SK-N-SH treated with all-trans-retinoic acid at 6 μM for 48 hours (cell line): ENCODE data around the gene RXRG.

Experiments used
- ATAC-seq: fragments of 200-7000 bp; cut with Tn5 transposase; 3 replicates; pipeline ENCODE4 v1.9.1; 2020; ENCODE audit warnings: mild to moderate bottlenecking, moderate library complexity
- ARNTL ChIP-seq: fragments of 450-650 bp; formaldehyde crosslinking; IDR thresholded peaks from 2 replicates; pipeline ENCODE4 v1.5.0; 2020; ENCODE audit warnings: low read depth, mild to moderate bottlenecking, moderate library complexity, borderline replicate concordance
- BACH2 ChIP-seq: fragments of 250-450 bp; sonication (Bioruptor Pico); IDR thresholded peaks from 2 replicates; pipeline ENCODE4 v1.9.0; 2021; ENCODE audit warnings: mild to moderate bottlenecking, borderline replicate concordance
- CSDC2 ChIP-seq: fragments of 250-450 bp; sonication (Bioruptor Pico); IDR thresholded peaks from 2 replicates; pipeline ENCODE4 v1.5.0; 2020; ENCODE audit warnings: mild to moderate bottlenecking, moderate library complexity
- ESRRG ChIP-seq: fragments of 250-450 bp; sonication (Bioruptor Pico); IDR thresholded peaks from 2 replicates; pipeline ENCODE4 v1.6.1; 2021; ENCODE audit warnings: mild to moderate bottlenecking
- GLIS3 ChIP-seq: fragments of 250-450 bp; sonication (Bioruptor Pico); IDR thresholded peaks from 2 replicates; pipeline ENCODE4 v1.5.0; 2020; ENCODE audit warnings: mild to moderate bottlenecking, moderate library complexity
- ISL1 ChIP-seq: fragments of 250-450 bp; sonication (Bioruptor Pico); IDR thresholded peaks from 2 replicates; pipeline ENCODE4 v2.1.2; 2022; ENCODE audit warnings: mild to moderate bottlenecking, moderate library complexity
- OSR1 ChIP-seq: fragments of 250-450 bp; sonication (Bioruptor Pico); IDR thresholded peaks from 2 replicates; pipeline ENCODE4 v1.8.0; 2022; ENCODE audit warnings: moderate library complexity, mild to moderate bottlenecking, inconsistent platforms
- PPARA ChIP-seq: fragments of 250-450 bp; sonication (Bioruptor Pico); IDR thresholded peaks from 2 replicates; pipeline ENCODE4 v1.5.0; 2020; ENCODE audit warnings: mild to moderate bottlenecking, borderline replicate concordance
- RARB ChIP-seq: fragments of 250-450 bp; sonication (Bioruptor Pico); IDR thresholded peaks from 2 replicates; pipeline ENCODE4 v1.8.0; 2021; ENCODE audit warnings: mild to moderate bottlenecking, moderate library complexity
- SNAI2 ChIP-seq: fragments of 250-450 bp; sonication (Bioruptor Pico); IDR thresholded peaks from 2 replicates; pipeline ENCODE4 v1.5.0; 2020; ENCODE audit warnings: mild to moderate bottlenecking, moderate library complexity
- TCF4 ChIP-seq: fragments of 250-450 bp; sonication (Bioruptor Pico); IDR thresholded peaks from 2 replicates; pipeline ENCODE4 v1.8.0; 2021; ENCODE audit warnings: mild to moderate bottlenecking, moderate library complexity, borderline replicate concordance
- TOX ChIP-seq: fragments of 250-450 bp; sonication (Bioruptor Pico); IDR thresholded peaks from 2 replicates; pipeline ENCODE4 v1.8.0; 2021; ENCODE audit warnings: mild to moderate bottlenecking, moderate library complexity, borderline replicate concordance
- ZC3H10 ChIP-seq: fragments of 250-450 bp; sonication (Bioruptor Pico); IDR thresholded peaks from 2 replicates; pipeline ENCODE4 v1.5.1; 2021; ENCODE audit warnings: mild to moderate bottlenecking, moderate library complexity
- ZFP3 ChIP-seq: fragments of 250-450 bp; sonication (Bioruptor Pico); IDR thresholded peaks from 2 replicates; pipeline ENCODE4 v1.5.0; 2020; ENCODE audit warnings: mild to moderate bottlenecking, moderate library complexity
- ZFP30 ChIP-seq: fragments of 450-650 bp; formaldehyde crosslinking; IDR thresholded peaks from 2 replicates; pipeline ENCODE4 v1.5.0; 2022; ENCODE audit warnings: mild to moderate bottlenecking, moderate library complexity
- ZNF565 ChIP-seq: fragments of 450-650 bp; formaldehyde crosslinking; conservative IDR thresholded peaks from 2 replicates; pipeline ENCODE4 v1.5.0; 2020; ENCODE audit warnings: low read depth, mild to moderate bottlenecking, moderate library complexity
- ZNF70 ChIP-seq: fragments of 450-650 bp; formaldehyde crosslinking; IDR thresholded peaks from 2 replicates; pipeline ENCODE4 v1.5.0; 2020; ENCODE audit warnings: mild to moderate bottlenecking, moderate library complexity
- ZNF8 ChIP-seq: fragments of 450-650 bp; formaldehyde crosslinking; IDR thresholded peaks from 2 replicates; pipeline ENCODE4 v1.5.0; 2020; ENCODE audit warnings: mild to moderate bottlenecking, moderate library complexity
- TF ChIP-seq, protein P1 (sequence below): fragments of 250-450 bp; sonication (Bioruptor Pico); IDR thresholded peaks from 2 replicates; pipeline ENCODE4 v1.5.1; 2020; ENCODE audit warnings: low read depth, mild to moderate bottlenecking, moderate library complexity
- TF ChIP-seq, protein P2 (sequence below): fragments of 250-450 bp; sonication (Bioruptor Pico); IDR thresholded peaks from 2 replicates; pipeline ENCODE4 v1.8.0; 2021; ENCODE audit warnings: low read depth, mild to moderate bottlenecking, moderate library complexity, borderline replicate concordance
- TF ChIP-seq, protein P3 (sequence below): fragments of 250-450 bp; sonication (Bioruptor Pico); IDR thresholded peaks from 2 replicates; pipeline ENCODE4 v1.5.1; 2021; ENCODE audit warnings: mild to moderate bottlenecking, moderate library complexity
- TF ChIP-seq, protein P4 (sequence below): fragments of 250-450 bp; sonication (Bioruptor Pico); IDR thresholded peaks from 2 replicates; pipeline ENCODE4 v1.5.0; 2020; ENCODE audit warnings: mild to moderate bottlenecking, moderate library complexity
- TF ChIP-seq, protein P5 (sequence below): fragments of 250-450 bp; sonication (Bioruptor Pico); IDR thresholded peaks from 2 replicates; pipeline ENCODE4 v1.8.0; 2020; ENCODE audit warnings: mild to moderate bottlenecking, moderate library complexity, borderline replicate concordance

The RXRG gene

DNA sequence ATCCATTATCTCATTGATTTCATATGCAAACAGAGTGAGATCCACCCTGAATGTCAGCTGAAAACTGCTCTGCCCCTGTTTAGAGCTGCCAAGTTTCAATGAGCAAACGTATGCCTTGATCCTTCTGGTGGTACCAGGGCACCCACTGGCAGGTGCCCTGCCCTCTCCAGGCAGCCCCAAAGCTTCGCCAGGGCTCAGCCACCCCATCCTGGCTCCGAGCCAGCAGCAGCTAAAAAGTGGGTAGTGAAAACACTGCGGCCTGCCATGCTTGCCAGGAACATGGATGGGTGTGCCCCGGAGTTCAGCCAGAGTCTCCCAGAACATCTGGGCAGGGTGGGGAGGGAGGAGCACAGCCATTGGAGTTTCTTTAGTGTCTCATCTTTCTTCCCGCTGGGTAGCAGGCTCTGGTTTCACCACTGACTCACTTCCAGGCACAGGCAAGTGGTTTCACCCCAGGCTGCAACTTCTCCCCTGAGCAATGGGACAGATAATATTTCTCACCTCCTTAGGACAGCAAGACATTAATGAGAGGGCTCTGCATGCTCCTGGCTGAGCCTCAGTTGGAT is 80.3 kb downstream of the RXRG start:
- TF ChIP-seq ESRRG (CRISPR knock-in tag) (no peak), ISL1 (CRISPR knock-in tag) (no peak), RARB (CRISPR knock-in tag) (no peak), ARNTL (CRISPR knock-in tag) (no peak), SNAI2 (CRISPR knock-in tag) (no peak), ZC3H10 (no peak), PPARA (CRISPR knock-in tag) (no peak), ZNF8 (no peak), ZNF70 (CRISPR knock-in tag) (no peak), CSDC2 (no peak), TCF4 (CRISPR knock-in tag) (no peak), ZFP30 (CRISPR knock-in tag) (no peak), ZNF565 (CRISPR knock-in tag) (no peak)
- TF ChIP-seq, protein P1, sequence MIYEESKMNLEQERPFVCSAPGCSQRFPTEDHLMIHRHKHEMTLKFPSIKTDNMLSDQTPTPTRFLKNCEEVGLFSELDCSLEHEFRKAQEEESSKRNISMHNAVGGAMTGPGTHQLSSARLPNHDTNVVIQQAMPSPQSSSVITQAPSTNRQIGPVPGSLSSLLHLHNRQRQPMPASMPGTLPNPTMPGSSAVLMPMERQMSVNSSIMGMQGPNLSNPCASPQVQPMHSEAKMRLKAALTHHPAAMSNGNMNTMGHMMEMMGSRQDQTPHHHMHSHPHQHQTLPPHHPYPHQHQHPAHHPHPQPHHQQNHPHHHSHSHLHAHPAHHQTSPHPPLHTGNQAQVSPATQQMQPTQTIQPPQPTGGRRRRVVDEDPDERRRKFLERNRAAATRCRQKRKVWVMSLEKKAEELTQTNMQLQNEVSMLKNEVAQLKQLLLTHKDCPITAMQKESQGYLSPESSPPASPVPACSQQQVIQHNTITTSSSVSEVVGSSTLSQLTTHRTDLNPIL (CRISPR knock-in tag), result no peak
- TF ChIP-seq, protein P2, sequence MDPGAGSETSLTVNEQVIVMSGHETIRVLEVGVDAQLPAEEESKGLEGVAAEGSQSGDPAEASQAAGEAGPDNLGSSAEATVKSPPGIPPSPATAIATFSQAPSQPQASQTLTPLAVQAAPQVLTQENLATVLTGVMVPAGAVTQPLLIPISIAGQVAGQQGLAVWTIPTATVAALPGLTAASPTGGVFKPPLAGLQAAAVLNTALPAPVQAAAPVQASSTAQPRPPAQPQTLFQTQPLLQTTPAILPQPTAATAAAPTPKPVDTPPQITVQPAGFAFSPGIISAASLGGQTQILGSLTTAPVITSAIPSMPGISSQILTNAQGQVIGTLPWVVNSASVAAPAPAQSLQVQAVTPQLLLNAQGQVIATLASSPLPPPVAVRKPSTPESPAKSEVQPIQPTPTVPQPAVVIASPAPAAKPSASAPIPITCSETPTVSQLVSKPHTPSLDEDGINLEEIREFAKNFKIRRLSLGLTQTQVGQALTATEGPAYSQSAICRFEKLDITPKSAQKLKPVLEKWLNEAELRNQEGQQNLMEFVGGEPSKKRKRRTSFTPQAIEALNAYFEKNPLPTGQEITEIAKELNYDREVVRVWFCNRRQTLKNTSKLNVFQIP (CRISPR knock-in tag), result no peak
- TF ChIP-seq, protein P3, sequence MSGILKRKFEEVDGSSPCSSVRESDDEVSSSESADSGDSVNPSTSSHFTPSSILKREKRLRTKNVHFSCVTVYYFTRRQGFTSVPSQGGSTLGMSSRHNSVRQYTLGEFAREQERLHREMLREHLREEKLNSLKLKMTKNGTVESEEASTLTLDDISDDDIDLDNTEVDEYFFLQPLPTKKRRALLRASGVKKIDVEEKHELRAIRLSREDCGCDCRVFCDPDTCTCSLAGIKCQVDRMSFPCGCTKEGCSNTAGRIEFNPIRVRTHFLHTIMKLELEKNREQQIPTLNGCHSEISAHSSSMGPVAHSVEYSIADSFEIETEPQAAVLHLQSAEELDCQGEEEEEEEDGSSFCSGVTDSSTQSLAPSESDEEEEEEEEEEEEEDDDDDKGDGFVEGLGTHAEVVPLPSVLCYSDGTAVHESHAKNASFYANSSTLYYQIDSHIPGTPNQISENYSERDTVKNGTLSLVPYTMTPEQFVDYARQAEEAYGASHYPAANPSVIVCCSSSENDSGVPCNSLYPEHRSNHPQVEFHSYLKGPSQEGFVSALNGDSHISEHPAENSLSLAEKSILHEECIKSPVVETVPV (CRISPR knock-in tag), result no peak
- TF ChIP-seq, all 23 proteins: peak for 0
- no peak for ATAC-seq

DNA sequence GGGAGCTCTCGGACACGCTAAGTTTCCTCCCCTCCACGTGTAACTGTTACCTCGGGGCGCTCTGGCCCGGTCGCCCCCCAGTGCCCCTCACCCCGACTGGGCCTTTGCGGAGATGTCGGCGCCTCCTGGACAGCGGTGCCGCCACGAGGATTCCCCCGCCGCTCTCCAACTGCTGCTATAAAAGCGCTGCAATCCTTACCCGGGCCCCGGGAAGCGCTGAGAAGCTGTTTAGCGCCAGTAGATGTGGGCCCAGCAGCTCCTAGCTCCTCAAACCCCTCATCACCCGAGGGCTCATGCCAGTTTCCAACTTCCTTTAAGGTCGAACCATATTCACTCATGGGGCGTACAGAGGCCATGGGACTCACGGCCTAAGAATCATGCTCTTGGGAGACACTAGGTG is 88.0 kb downstream of the RXRG start:
- TF ChIP-seq, protein P3 (CRISPR knock-in tag), result no peak
- TF ChIP-seq SNAI2 (CRISPR knock-in tag) (no peak), TCF4 (CRISPR knock-in tag) (no peak), ZC3H10 (no peak), CSDC2 (no peak), ESRRG (CRISPR knock-in tag) (no peak), TOX (CRISPR knock-in tag) (no peak), PPARA (CRISPR knock-in tag) (no peak), OSR1 (no peak), ZFP3 (CRISPR knock-in tag) (no peak), ISL1 (CRISPR knock-in tag) (no peak), GLIS3 (no peak), RARB (CRISPR knock-in tag) (no peak), ARNTL (CRISPR knock-in tag) (no peak), ZNF70 (CRISPR knock-in tag) (no peak), ZFP30 (CRISPR knock-in tag) (no peak), BACH2 (CRISPR knock-in tag) (no peak)
- TF ChIP-seq, protein P2 (CRISPR knock-in tag), result no peak
- TF ChIP-seq, protein P4, sequence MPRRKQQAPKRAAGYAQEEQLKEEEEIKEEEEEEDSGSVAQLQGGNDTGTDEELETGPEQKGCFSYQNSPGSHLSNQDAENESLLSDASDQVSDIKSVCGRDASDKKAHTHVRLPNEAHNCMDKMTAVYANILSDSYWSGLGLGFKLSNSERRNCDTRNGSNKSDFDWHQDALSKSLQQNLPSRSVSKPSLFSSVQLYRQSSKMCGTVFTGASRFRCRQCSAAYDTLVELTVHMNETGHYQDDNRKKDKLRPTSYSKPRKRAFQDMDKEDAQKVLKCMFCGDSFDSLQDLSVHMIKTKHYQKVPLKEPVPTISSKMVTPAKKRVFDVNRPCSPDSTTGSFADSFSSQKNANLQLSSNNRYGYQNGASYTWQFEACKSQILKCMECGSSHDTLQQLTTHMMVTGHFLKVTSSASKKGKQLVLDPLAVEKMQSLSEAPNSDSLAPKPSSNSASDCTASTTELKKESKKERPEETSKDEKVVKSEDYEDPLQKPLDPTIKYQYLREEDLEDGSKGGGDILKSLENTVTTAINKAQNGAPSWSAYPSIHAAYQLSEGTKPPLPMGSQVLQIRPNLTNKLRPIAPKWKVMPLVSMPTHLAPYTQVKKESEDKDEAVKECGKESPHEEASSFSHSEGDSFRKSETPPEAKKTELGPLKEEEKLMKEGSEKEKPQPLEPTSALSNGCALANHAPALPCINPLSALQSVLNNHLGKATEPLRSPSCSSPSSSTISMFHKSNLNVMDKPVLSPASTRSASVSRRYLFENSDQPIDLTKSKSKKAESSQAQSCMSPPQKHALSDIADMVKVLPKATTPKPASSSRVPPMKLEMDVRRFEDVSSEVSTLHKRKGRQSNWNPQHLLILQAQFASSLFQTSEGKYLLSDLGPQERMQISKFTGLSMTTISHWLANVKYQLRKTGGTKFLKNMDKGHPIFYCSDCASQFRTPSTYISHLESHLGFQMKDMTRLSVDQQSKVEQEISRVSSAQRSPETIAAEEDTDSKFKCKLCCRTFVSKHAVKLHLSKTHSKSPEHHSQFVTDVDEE (CRISPR knock-in tag), result no peak
- TF ChIP-seq, protein P5, sequence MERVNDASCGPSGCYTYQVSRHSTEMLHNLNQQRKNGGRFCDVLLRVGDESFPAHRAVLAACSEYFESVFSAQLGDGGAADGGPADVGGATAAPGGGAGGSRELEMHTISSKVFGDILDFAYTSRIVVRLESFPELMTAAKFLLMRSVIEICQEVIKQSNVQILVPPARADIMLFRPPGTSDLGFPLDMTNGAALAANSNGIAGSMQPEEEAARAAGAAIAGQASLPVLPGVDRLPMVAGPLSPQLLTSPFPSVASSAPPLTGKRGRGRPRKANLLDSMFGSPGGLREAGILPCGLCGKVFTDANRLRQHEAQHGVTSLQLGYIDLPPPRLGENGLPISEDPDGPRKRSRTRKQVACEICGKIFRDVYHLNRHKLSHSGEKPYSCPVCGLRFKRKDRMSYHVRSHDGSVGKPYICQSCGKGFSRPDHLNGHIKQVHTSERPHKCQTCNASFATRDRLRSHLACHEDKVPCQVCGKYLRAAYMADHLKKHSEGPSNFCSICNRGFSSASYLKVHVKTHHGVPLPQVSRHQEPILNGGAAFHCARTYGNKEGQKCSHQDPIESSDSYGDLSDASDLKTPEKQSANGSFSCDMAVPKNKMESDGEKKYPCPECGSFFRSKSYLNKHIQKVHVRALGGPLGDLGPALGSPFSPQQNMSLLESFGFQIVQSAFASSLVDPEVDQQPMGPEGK (CRISPR knock-in tag), result no peak
- TF ChIP-seq, all 23 proteins: peak for 0
- ATAC-seq, result no peak
